GM12865 (cell line): ENCODE measurements around the gene CREB5.

ENCODE experiments used
- DNase-seq: peaks from one replicate; pipeline ENCODE4 v3.0.0; 2010; ENCODE audit warnings: low read depth
- H3K4me3 ChIP-seq: 2 replicates; pipeline ENCODE4 v1.5.1; 2011; ENCODE audit warnings: mild to moderate bottlenecking, low read depth, low read length, control low read depth
- CTCF ChIP-seq: IDR thresholded peaks from 2 replicates; pipeline ENCODE4 v1.5.1; 2011; ENCODE audit warnings: low read length, control low read depth, low read depth, inconsistent platforms; ENCODE audit not compliant: insufficient read depth; ENCODE audit errors: missing control alignments

The CREB5 gene

GRCh38 chr7:28768577-28769147 is 356.3 kb downstream of the CREB5 start:
- DNase-seq: no peak
- H3K4me3 ChIP-seq: no peak overlapping the region
- TF ChIP-seq CTCF: no peak

GRCh38 chr7:28771906-28772622 is 359.7 kb downstream of the CREB5 start:
- H3K4me3 ChIP-seq: no peak overlapping the region
- TF ChIP-seq CTCF: no peak
- no peak for DNase-seq

- no peak for DNase-seq
- no peak overlapping the region for H3K4me3 ChIP-seq
- no peak for TF ChIP-seq CTCF
These were observed 361.3 kb downstream of the CREB5 start for GRCh38 chr7:28773423-28774145.

- no peak for TF ChIP-seq CTCF
- no peak overlapping the region for H3K4me3 ChIP-seq
- no peak for DNase-seq
These were observed 362.1 kb downstream of the CREB5 start for GRCh38 chr7:28774261-28774988.

- no peak for DNase-seq
- TF ChIP-seq CTCF: no peak
- H3K4me3 ChIP-seq: no peak overlapping the region
These were observed 364.3 kb downstream of the CREB5 start for GRCh38 chr7:28776463-28777157.

- no peak for TF ChIP-seq CTCF
- H3K4me3 ChIP-seq: no peak overlapping the region
- no peak for DNase-seq
These were observed 366.5 kb downstream of the CREB5 start for GRCh38 chr7:28778786-28779185.
